HepG2 (cell line): ENCODE data around the gene SEMA3G. TPM values are rescaled to one million over a fixed set of nuclear protein-coding genes. Genes with fewer than 3 reads are reported as not detected.

Experiments used
- CCAR2 ChIP-seq: fragments of 200-400 bp; formaldehyde crosslinking; optimal IDR thresholded peaks from 2 replicates; pipeline ENCODE3; 2018; ENCODE audit warnings: low read depth, mild to moderate bottlenecking, low read length, moderate library complexity
- CREBL2 ChIP-seq: sonication (generic); formaldehyde crosslinking; IDR thresholded peaks from 2 replicates; pipeline ENCODE4 v1.8.1; 2023; ENCODE audit warnings: missing genetic modification reagents, mild to moderate bottlenecking, borderline replicate concordance
- GTF3A ChIP-seq: sonication (generic); formaldehyde crosslinking; conservative IDR thresholded peaks from 2 replicates; pipeline ENCODE4 v1.4.0; 2020; ENCODE audit warnings: mild to moderate bottlenecking, missing genetic modification reagents
- KDM2A ChIP-seq: sonication (generic); formaldehyde crosslinking; IDR thresholded peaks from 2 replicates; pipeline ENCODE4 v1.4.0; 2020; ENCODE audit warnings: low read depth, missing genetic modification reagents, borderline replicate concordance
- PAF1 ChIP-seq: IDR thresholded peaks from 2 replicates; pipeline ENCODE4 v1.6.1; 2016; ENCODE audit warnings: missing genetic modification reagents, missing compliant biosample characterization
- PAX8 ChIP-seq: sonication (generic); formaldehyde crosslinking; IDR thresholded peaks from 2 replicates; pipeline ENCODE4 v1.8.0; 2022; ENCODE audit warnings: mild to moderate bottlenecking, missing genetic modification reagents, borderline replicate concordance
- POLR2AphosphoS5 ChIP-seq: IDR thresholded peaks from 2 replicates; pipeline ENCODE4 v1.6.1; 2012; ENCODE audit warnings: low read depth, low read length
- RXRA ChIP-seq: sonication (generic); formaldehyde crosslinking; IDR thresholded peaks from 2 replicates; pipeline ENCODE4 v1.5.1; 2020; ENCODE audit warnings: missing genetic modification reagents
- TARDBP ChIP-seq: sonication (generic); formaldehyde crosslinking; IDR thresholded peaks from 2 replicates; pipeline ENCODE4 v1.8.0; 2022; ENCODE audit warnings: mild to moderate bottlenecking, missing genetic modification reagents
- TBX3 ChIP-seq: fragments of 450-650 bp; IDR thresholded peaks from 2 replicates; pipeline ENCODE4 v1.6.1; 2017; ENCODE audit warnings: antibody characterized with exemption, mild to moderate bottlenecking, inconsistent platforms, borderline replicate concordance
- ZBTB8A ChIP-seq: sonication (generic); formaldehyde crosslinking; IDR thresholded peaks from 2 replicates; pipeline ENCODE4 v1.4.0; 2020; ENCODE audit warnings: mild to moderate bottlenecking, low read depth, missing genetic modification reagents, borderline replicate concordance
- ZMYM4 ChIP-seq: sonication (generic); formaldehyde crosslinking; IDR thresholded peaks from 2 replicates; pipeline ENCODE4 v1.8.1; 2023; ENCODE audit warnings: mild to moderate bottlenecking, missing genetic modification reagents
- ZNF234 ChIP-seq: sonication (generic); formaldehyde crosslinking; conservative IDR thresholded peaks from 2 replicates; pipeline ENCODE4 v1.5.1; 2020; ENCODE audit warnings: mild to moderate bottlenecking, missing genetic modification reagents
- ZNF282 ChIP-seq: fragments of 450-650 bp; IDR thresholded peaks from 2 replicates; pipeline ENCODE4 v1.6.1; 2018; ENCODE audit not compliant: partially characterized antibody
- ZNF337 ChIP-seq: sonication (generic); formaldehyde crosslinking; IDR thresholded peaks from 2 replicates; pipeline ENCODE4 v1.5.1; 2020; ENCODE audit warnings: missing genetic modification reagents, low read depth, mild to moderate bottlenecking, borderline replicate concordance
- ZNF362 ChIP-seq: sonication (generic); formaldehyde crosslinking; IDR thresholded peaks from 2 replicates; pipeline ENCODE4 v1.4.0; 2020; ENCODE audit warnings: missing genetic modification reagents, mild to moderate bottlenecking, borderline replicate concordance
- ZNF704 ChIP-seq: sonication (generic); formaldehyde crosslinking; IDR thresholded peaks from 2 replicates; pipeline ENCODE4 v1.8.1; 2023; ENCODE audit warnings: mild to moderate bottlenecking, inconsistent platforms, moderate library complexity, missing genetic modification reagents, borderline replicate concordance
- ZNF841 ChIP-seq: sonication (generic); formaldehyde crosslinking; IDR thresholded peaks from 2 replicates; pipeline ENCODE4 v1.8.1; 2023; ENCODE audit warnings: missing genetic modification reagents, borderline replicate concordance
- polyA plus RNA-seq, 8 experiments: library from polyadenylated mRNA; depleted of rRNA in 3 of 8; stranded (reverse) in 7 of 8; unstranded in 1 of 8; fragments of >200 nt; fragmentation: Illumina TruSeq in 4 of 8; extraction: Trizol in 4 of 8; gene quantifications; 2 replicates each; pipeline versions ENCODE4 v1.2.1 to v1.2.3, GENCODE V29; 2011 to 2016; ENCODE audit warnings: low read depth in 4 of 8, missing spikeins in 1 of 8, mixed read lengths in 1 of 8; ENCODE audit not compliant: insufficient read depth in 1 of 8
- total RNA-seq, 5 experiments: library from RNA; depleted of rRNA; stranded (reverse); fragments of >200 nt; fragmentation: Illumina TruSeq; extraction: Trizol; gene quantifications; 2 replicates each; pipeline ENCODE4 v1.2.3, GENCODE V29; 2016; ENCODE audit warnings: low read depth in 1 of 5
- TF ChIP-seq, protein P1 (sequence below): sonication (generic); formaldehyde crosslinking; IDR thresholded peaks from 2 replicates; pipeline ENCODE4 v1.4.0; 2020; ENCODE audit warnings: missing genetic modification reagents; ENCODE audit errors: not compliant biosample characterization
- TF ChIP-seq, protein P2 (sequence below): sonication (generic); formaldehyde crosslinking; IDR thresholded peaks from 2 replicates; pipeline ENCODE4 v1.4.0; 2020; ENCODE audit warnings: mild to moderate bottlenecking, low read depth, missing genetic modification reagents
- TF ChIP-seq, protein P3 (sequence below): sonication (generic); formaldehyde crosslinking; conservative IDR thresholded peaks from 2 replicates; pipeline ENCODE4 v1.4.0; 2020; ENCODE audit warnings: missing genetic modification reagents

Gene SEMA3G
- total and polyA plus RNA-seq, 2 of the 13 experiments (the other 11 are each of a cell fraction or from before 2014, with no cell fraction given), result 6.1 to 8.3 TPM

GRCh38 chr3:52455283-52456168 is 10.6 kb upstream of the SEMA3G start, which contains the start of gene NISCH (continued):
- TF ChIP-seq GTF3A (no peak), TARDBP (peak; percentile 53; the same call in 1 of the 2 replicates), ZNF841 (no peak), KDM2A (peak; percentile 69; the same call in 1 of the 2 replicates), TBX3 (no peak), ZNF337 (no peak), POLR2AphosphoS5 (peak; percentile 70), ZNF282 (no peak), PAX8 (CRISPR knock-in tag) (no peak), ZNF234 (CRISPR knock-in tag) (peak; percentile 65; the same call in 1 of the 2 replicates), CCAR2 (no peak), ZMYM4 (CRISPR knock-in tag) (peak; percentile 41; the same call in 1 of the 2 replicates), ZNF704 (CRISPR knock-in tag) (no peak), CREBL2 (CRISPR knock-in tag) (no peak; the same call in 1 of the 2 replicates), ZNF362 (CRISPR knock-in tag) (no peak), RXRA (peak; percentile 64), ZBTB8A (CRISPR knock-in tag) (no peak), PAF1 (CRISPR knock-in tag) (no peak)
- TF ChIP-seq, protein P1, sequence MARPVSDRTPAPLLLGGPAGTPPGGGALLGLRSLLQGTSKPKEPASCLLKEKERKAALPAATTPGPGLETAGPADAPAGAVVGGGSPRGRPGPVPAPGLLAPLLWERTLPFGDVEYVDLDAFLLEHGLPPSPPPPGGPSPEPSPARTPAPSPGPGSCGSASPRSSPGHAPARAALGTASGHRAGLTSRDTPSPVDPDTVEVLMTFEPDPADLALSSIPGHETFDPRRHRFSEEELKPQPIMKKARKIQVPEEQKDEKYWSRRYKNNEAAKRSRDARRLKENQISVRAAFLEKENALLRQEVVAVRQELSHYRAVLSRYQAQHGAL, result no peak
- TF ChIP-seq, protein P2, sequence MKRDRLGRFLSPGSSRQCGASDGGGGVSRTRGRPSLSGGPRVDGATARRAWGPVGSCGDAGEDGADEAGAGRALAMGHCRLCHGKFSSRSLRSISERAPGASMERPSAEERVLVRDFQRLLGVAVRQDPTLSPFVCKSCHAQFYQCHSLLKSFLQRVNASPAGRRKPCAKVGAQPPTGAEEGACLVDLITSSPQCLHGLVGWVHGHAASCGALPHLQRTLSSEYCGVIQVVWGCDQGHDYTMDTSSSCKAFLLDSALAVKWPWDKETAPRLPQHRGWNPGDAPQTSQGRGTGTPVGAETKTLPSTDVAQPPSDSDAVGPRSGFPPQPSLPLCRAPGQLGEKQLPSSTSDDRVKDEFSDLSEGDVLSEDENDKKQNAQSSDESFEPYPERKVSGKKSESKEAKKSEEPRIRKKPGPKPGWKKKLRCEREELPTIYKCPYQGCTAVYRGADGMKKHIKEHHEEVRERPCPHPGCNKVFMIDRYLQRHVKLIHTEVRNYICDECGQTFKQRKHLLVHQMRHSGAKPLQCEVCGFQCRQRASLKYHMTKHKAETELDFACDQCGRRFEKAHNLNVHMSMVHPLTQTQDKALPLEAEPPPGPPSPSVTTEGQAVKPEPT, result no peak
- TF ChIP-seq, protein P3, sequence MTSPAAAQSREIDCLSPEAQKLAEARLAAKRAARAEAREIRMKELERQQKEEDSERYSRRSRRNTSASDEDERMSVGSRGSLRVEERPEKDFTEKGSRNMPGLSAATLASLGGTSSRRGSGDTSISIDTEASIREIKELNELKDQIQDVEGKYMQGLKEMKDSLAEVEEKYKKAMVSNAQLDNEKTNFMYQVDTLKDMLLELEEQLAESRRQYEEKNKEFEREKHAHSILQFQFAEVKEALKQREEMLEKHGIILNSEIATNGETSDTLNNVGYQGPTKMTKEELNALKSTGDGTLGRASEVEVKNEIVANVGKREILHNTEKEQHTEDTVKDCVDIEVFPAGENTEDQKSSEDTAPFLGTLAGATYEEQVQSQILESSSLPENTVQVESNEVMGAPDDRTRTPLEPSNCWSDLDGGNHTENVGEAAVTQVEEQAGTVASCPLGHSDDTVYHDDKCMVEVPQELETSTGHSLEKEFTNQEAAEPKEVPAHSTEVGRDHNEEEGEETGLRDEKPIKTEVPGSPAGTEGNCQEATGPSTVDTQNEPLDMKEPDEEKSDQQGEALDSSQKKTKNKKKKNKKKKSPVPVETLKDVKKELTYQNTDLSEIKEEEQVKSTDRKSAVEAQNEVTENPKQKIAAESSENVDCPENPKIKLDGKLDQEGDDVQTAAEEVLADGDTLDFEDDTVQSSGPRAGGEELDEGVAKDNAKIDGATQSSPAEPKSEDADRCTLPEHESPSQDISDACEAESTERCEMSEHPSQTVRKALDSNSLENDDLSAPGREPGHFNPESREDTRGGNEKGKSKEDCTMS, result no peak
